Epithelial cell of prostate (primary cell): Measurements from ENCODE around the gene AQP6.

Source experiments
- DNase-seq: peaks from one replicate; pipeline ENCODE4 v3.0.0-alpha.2; 2011; ENCODE audit warnings: low read depth, low spot score
- H3K27ac ChIP-seq: fragments of 450-650 bp; 2 replicates; pipeline ENCODE4 v1.5.1; 2017; ENCODE audit warnings: mild to moderate bottlenecking

AQP6 gene

GRCh38 chr12:49954863-49955830, 17.6 kb upstream of the AQP6 start:
- no peak for DNase-seq
- H3K27ac ChIP-seq, result no peak overlapping the region

GRCh38 chr12:49955899-49956662, 16.7 kb upstream of the AQP6 start:
- DNase-seq, result no peak
- H3K27ac ChIP-seq, result no peak overlapping the region

GRCh38 chr12:49956663-49957569, 15.8 kb upstream of the AQP6 start:
- DNase-seq, result no peak
- no peak overlapping the region for H3K27ac ChIP-seq

- H3K27ac ChIP-seq, result no peak overlapping the region
- DNase-seq, result no peak
Observed at GRCh38 chr12:49957570-49957967, 15.2 kb upstream of the AQP6 start.

- no peak for DNase-seq
Observed at GRCh38 chr12:49959685-49960473, 12.9 kb upstream of the AQP6 start.

GRCh38 chr12:49960474-49961110, 12.2 kb upstream of the AQP6 start:
- DNase-seq, result no peak
- no peak overlapping the region for H3K27ac ChIP-seq

More at GRCh38 chr12:49959685-49960473, 12.9 kb upstream of the AQP6 start:
- no peak overlapping the region for H3K27ac ChIP-seq

GRCh38 chr12:49961111-49961922, 11.4 kb upstream of the AQP6 start, which contains the start of gene AQP5:
Gene AQP5, plus strand, starts transcription at chr12:49961872. Its CDS starts 146 bp downstream, at chr12:49962018.
- no peak within 1 kb of the TSS for H3K27ac ChIP-seq
- no peak for DNase-seq

- DNase-seq, result no peak
- H3K27ac ChIP-seq, result no peak overlapping the region
Observed at GRCh38 chr12:49961993-49962764, 10.6 kb upstream of the AQP6 start.

GRCh38 chr12:49962861-49963765, 9.6 kb upstream of the AQP6 start:
- peak; percentile 48 for DNase-seq
- H3K27ac ChIP-seq, result no peak overlapping the region

GRCh38 chr12:49963976-49964815, 8.6 kb upstream of the AQP6 start:
- no peak overlapping the region for H3K27ac ChIP-seq
- DNase-seq, result no peak

GRCh38 chr12:49964849-49965624, 7.7 kb upstream of the AQP6 start:
- H3K27ac ChIP-seq, result no peak overlapping the region
- no peak for DNase-seq

- H3K27ac ChIP-seq, result no peak overlapping the region
- no peak for DNase-seq
Observed at GRCh38 chr12:49965836-49966235, 6.9 kb upstream of the AQP6 start.

GRCh38 chr12:49966511-49967041, 6.2 kb upstream of the AQP6 start:
- DNase-seq, result no peak
- H3K27ac ChIP-seq, result no peak overlapping the region

- no peak overlapping the region for H3K27ac ChIP-seq
- peak; percentile 34 for DNase-seq
Observed at GRCh38 chr12:49967042-49967776, 5.5 kb upstream of the AQP6 start.
